ENCODE results near the gene DLG5. TPM values are rescaled to one million over a fixed set of nuclear protein-coding genes. Genes with fewer than 3 reads are reported as not detected.
A peak's percentile ranks its signal among the peaks of the same experiment; 100 is the strongest.

DLG5 gene
- total RNA-seq, 2 donors from 2014 or later = 9.7 to 13.1 TPM

DNA sequence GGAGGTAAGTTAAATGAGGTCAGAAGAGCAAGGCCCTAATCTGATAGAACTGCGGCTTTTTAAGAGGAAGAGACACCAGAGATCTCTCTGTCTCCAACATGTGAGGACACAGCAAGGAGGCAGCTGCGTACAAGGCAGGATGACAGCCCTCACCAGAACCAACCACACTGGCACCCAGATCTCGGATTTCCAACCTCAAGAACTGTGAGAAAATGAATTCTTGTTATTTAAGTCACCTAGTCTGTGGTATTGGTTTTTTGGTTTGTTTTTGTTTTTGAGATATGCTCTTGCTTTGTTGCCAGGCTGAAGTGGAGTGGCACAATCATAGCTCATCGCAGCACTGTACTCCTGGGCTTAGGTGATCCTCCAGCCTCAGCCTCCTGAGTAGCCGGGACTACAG, 127.2 kb downstream of the DLG5 start:
- H3K36me3 Mint-ChIP-seq (ENCODE audit: low read depth) = peaks cover 5% of the 10 kb centered on the region
- H3K4me1 Mint-ChIP-seq = peaks cover 37% of the 10 kb centered on the region
- peak overlapping the region; percentile 99 for H3K27ac Mint-ChIP-seq
- DNase-seq = peak in 2 of 3 donors; percentile 24 to 35
- H3K9me3 ChIP-seq (ENCODE audit: control insufficient read depth, low read length, poor library complexity, severe bottlenecking) = no peaks in the 10 kb centered on the region
- no peaks in the 10 kb centered on the region for H3K27me3 Mint-ChIP-seq
- peak; percentile 72 for ATAC-seq
- H3K4me3 Mint-ChIP-seq = peak overlapping the region; percentile 47

- H3K27me3 Mint-ChIP-seq = no peaks in the 10 kb centered on the region
- H3K4me1 Mint-ChIP-seq = peaks cover 37% of the 10 kb centered on the region
- no peak for DNase-seq
- H3K9me3 ChIP-seq (ENCODE audit: control insufficient read depth, low read length, poor library complexity, severe bottlenecking) = no peaks in the 10 kb centered on the region
- H3K36me3 Mint-ChIP-seq (ENCODE audit: low read depth) = peaks cover 5% of the 10 kb centered on the region
- H3K4me3 Mint-ChIP-seq = peak overlapping the region; percentile 47
- ATAC-seq = no peak
- peak overlapping the region; percentile 99 for H3K27ac Mint-ChIP-seq
Observed at GRCh38 chr10:77798940-77799339, 127.6 kb downstream of the DLG5 start.

DNA sequence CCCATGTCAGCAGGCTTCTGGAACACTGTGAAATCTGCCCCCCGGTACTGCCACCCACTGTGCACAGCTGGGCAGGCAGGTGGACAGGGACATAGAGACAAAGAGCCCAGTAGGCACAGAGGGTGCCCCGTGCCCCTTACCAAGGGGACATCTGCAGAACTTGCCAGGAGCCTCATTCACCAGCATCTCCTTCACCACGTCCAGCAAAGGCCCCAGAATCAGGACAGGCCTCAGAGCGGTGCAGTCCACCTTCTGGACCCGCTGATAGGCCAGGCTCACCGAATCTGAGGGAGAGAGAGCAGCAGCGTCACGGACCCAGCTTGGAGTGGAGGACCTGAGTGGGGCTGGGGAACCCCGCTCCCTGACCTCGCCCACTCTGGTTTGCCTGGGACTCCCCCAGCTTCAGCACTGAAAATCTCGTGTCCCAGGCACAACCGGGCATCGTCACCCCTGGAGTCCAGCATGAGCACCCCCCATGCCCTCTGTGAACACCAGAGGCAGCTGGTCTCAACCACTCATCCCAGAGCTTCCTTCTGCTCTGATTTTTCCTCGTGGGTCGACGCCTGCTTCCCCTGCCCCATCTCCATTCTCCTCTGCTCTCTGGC, 130.1 kb downstream of the DLG5 start:
- peaks cover 7% of the 10 kb centered on the region for H3K36me3 Mint-ChIP-seq (ENCODE audit: low read depth)
- DNase-seq (no peak), ATAC-seq (no peak)
- no peaks in the 10 kb centered on the region for H3K9me3 ChIP-seq (ENCODE audit: control insufficient read depth, low read length, poor library complexity, severe bottlenecking)
- H3K4me3 Mint-ChIP-seq = no peak overlapping the region
- H3K27me3 Mint-ChIP-seq = no peaks in the 10 kb centered on the region
- H3K27ac Mint-ChIP-seq = peak overlapping the region; percentile 99
- H3K4me1 Mint-ChIP-seq = peaks cover 26% of the 10 kb centered on the region

- peaks cover 6% of the 10 kb centered on the region for H3K36me3 Mint-ChIP-seq (ENCODE audit: low read depth)
- H3K27me3 Mint-ChIP-seq = no peaks in the 10 kb centered on the region
- peaks cover 19% of the 10 kb centered on the region for H3K4me1 Mint-ChIP-seq
- no peaks in the 10 kb centered on the region for H3K9me3 ChIP-seq (ENCODE audit: control insufficient read depth, low read length, poor library complexity, severe bottlenecking)
- ATAC-seq (no peak), DNase-seq (no peak)
- H3K4me3 Mint-ChIP-seq = no peak overlapping the region
- peak overlapping the region; percentile 99 for H3K27ac Mint-ChIP-seq
Observed at GRCh38 chr10:77795426-77796055, 131.0 kb downstream of the DLG5 start.

GRCh38 chr10:77794256-77795142, 132.1 kb downstream of the DLG5 start:
- peak overlapping the region; percentile 34 for H3K27ac Mint-ChIP-seq

DNA sequence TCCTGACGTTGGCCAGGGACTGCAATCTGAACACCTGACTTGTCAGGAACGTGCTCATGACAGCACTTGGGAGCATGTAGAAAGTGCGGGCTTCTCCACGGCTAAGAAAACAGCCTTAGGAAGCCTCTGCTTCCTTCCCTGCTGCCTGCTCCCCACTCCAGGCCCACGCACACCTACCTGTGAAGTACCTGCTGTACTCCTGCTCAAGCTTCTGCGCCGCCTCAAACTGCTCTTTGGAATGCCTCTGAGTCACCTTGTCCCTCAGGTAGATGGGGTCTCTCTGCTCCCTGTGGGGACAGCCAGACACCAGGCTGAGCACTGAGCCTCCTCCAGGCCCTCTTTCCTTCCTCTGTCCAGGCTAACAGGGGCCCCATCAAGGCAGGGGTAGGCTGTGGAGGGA, 132.7 kb downstream of the DLG5 start:
- peak overlapping the region; percentile 34 for H3K27ac Mint-ChIP-seq
- ATAC-seq (no peak), DNase-seq (no peak)
- no peak overlapping the region for H3K4me3 Mint-ChIP-seq
- no peaks in the 10 kb centered on the region for H3K27me3 Mint-ChIP-seq
- H3K9me3 ChIP-seq (ENCODE audit: control insufficient read depth, low read length, poor library complexity, severe bottlenecking) = no peaks in the 10 kb centered on the region
- peaks cover 6% of the 10 kb centered on the region for H3K36me3 Mint-ChIP-seq (ENCODE audit: low read depth)
- peaks cover 10% of the 10 kb centered on the region for H3K4me1 Mint-ChIP-seq

More at GRCh38 chr10:77794256-77795142, 132.1 kb downstream of the DLG5 start:
- no peak overlapping the region for H3K4me3 Mint-ChIP-seq
- DNase-seq = no peak
- no peaks in the 10 kb centered on the region for H3K27me3 Mint-ChIP-seq
- H3K4me1 Mint-ChIP-seq = peaks cover 11% of the 10 kb centered on the region
- H3K36me3 Mint-ChIP-seq (ENCODE audit: low read depth) = peaks cover 6% of the 10 kb centered on the region
- no peaks in the 10 kb centered on the region for H3K9me3 ChIP-seq (ENCODE audit: control insufficient read depth, low read length, poor library complexity, severe bottlenecking)
- ATAC-seq = no peak

- no peak overlapping the region for H3K4me3 Mint-ChIP-seq
- ATAC-seq = no peak
- H3K36me3 Mint-ChIP-seq (ENCODE audit: low read depth) = peaks cover 3% of the 10 kb centered on the region
- no peak for DNase-seq
- H3K27ac Mint-ChIP-seq = no peak overlapping the region
- peaks cover 4% of the 10 kb centered on the region for H3K4me1 Mint-ChIP-seq
- H3K27me3 Mint-ChIP-seq = no peaks in the 10 kb centered on the region
- H3K9me3 ChIP-seq (ENCODE audit: control insufficient read depth, low read length, poor library complexity, severe bottlenecking) = no peaks in the 10 kb centered on the region
Observed at GRCh38 chr10:77792155-77792554, 134.4 kb downstream of the DLG5 start.

DNA sequence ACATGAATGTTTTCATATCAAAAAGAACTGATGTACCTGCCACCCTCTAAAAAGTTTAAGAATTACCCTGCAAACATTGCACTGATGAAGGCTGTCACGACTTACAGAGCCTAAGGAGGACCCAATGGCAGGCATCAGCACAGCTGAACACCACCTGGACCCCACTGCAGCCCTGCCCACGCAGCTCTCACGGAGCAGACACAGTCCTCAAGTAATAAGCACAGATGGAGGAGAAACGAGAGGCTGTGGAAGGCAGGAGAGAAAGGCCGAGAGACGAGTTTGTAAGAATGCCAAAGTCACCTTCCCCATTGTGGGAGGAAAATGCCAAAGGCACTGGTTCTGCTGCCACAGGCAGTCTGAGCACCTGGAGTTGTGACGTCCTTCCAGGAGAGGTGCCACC, 135.0 kb downstream of the DLG5 start:
- no peak overlapping the region for H3K27ac Mint-ChIP-seq

GRCh38 chr10:77789861-77790260, 136.7 kb downstream of the DLG5 start:
- Mint-ChIP-seq H3K4me3 (no peak overlapping the region), H3K27me3 (no peaks in the 10 kb centered on the region), H3K27ac (peak overlapping the region; percentile 69), H3K36me3 (ENCODE audit: low read depth) (peaks cover 3% of the 10 kb centered on the region), H3K4me1 (peaks cover 2% of the 10 kb centered on the region)
- peak; percentile 12 for ATAC-seq
- DNase-seq = no peak
- H3K9me3 ChIP-seq (ENCODE audit: control insufficient read depth, low read length, poor library complexity, severe bottlenecking) = no peaks in the 10 kb centered on the region

More for the DNA sequence above, 135.0 kb downstream of the DLG5 start:
- no peaks in the 10 kb centered on the region for H3K27me3 Mint-ChIP-seq
- no peaks in the 10 kb centered on the region for H3K9me3 ChIP-seq (ENCODE audit: control insufficient read depth, low read length, poor library complexity, severe bottlenecking)
- DNase-seq (no peak), ATAC-seq (no peak)
- H3K36me3 Mint-ChIP-seq (ENCODE audit: low read depth) = peaks cover 3% of the 10 kb centered on the region
- peaks cover 2% of the 10 kb centered on the region for H3K4me1 Mint-ChIP-seq
- no peak overlapping the region for H3K4me3 Mint-ChIP-seq

DNA sequence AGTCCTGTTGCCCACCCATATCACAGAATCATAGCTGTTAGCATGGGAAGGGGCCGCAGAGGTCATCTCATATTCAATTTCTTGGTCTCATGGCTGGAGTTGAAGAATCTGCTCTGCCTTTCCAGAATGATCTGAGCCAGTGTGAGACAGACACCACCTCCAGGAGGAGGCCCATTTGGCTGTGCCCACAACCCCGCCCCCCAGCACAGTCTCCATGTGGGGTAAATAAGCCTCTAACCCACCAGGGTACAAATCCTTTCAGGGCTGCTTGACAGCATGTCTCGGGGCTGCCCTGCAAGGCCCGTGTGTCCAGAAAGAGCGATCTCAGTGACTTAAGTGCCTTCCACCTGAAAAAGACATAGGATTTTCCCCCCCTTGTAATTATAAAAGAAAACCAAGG, 137.5 kb downstream of the DLG5 start:
- Mint-ChIP-seq H3K27me3 (no peaks in the 10 kb centered on the region), H3K4me1 (peaks cover 2% of the 10 kb centered on the region), H3K36me3 (ENCODE audit: low read depth) (peaks cover 5% of the 10 kb centered on the region), H3K27ac (peak overlapping the region; percentile 69), H3K4me3 (no peak overlapping the region)
- no peaks in the 10 kb centered on the region for H3K9me3 ChIP-seq (ENCODE audit: control insufficient read depth, low read length, poor library complexity, severe bottlenecking)
- DNase-seq (no peak), ATAC-seq (no peak)

GRCh38 chr10:77788496-77789010, 138.0 kb downstream of the DLG5 start:
- Mint-ChIP-seq H3K27me3 (no peaks in the 10 kb centered on the region), H3K4me3 (no peak overlapping the region), H3K4me1 (peaks cover 2% of the 10 kb centered on the region), H3K27ac (peak overlapping the region; percentile 5), H3K36me3 (ENCODE audit: low read depth) (peaks cover 5% of the 10 kb centered on the region)
- DNase-seq (no peak), ATAC-seq (no peak)
- no peaks in the 10 kb centered on the region for H3K9me3 ChIP-seq (ENCODE audit: control insufficient read depth, low read length, poor library complexity, severe bottlenecking)

- Mint-ChIP-seq H3K4me1 (peaks cover 2% of the 10 kb centered on the region), H3K4me3 (no peak overlapping the region), H3K27ac (peak overlapping the region; percentile 5), H3K36me3 (ENCODE audit: low read depth) (peaks cover 5% of the 10 kb centered on the region), H3K27me3 (no peaks in the 10 kb centered on the region)
- DNase-seq (no peak), ATAC-seq (no peak)
- no peaks in the 10 kb centered on the region for H3K9me3 ChIP-seq (ENCODE audit: control insufficient read depth, low read length, poor library complexity, severe bottlenecking)
Observed at GRCh38 chr10:77787440-77787839, 139.1 kb downstream of the DLG5 start.

- H3K9me3 ChIP-seq (ENCODE audit: control insufficient read depth, low read length, poor library complexity, severe bottlenecking) = no peaks in the 10 kb centered on the region
- no peak for ATAC-seq
- Mint-ChIP-seq H3K27me3 (no peaks in the 10 kb centered on the region), H3K4me3 (no peak overlapping the region), H3K27ac (peak overlapping the region; percentile 32), H3K36me3 (ENCODE audit: low read depth) (peaks cover 2% of the 10 kb centered on the region), H3K4me1 (peaks cover 2% of the 10 kb centered on the region)
- DNase-seq = no peak
Observed at GRCh38 chr10:77784856-77785255, 141.7 kb downstream of the DLG5 start.

All from T-helper 17 cell (primary cell).